GM21367 (cell line): ENCODE data around the gene MEPCE.

Experiments
- ATAC-seq: cut with Tn5 transposase; IDR thresholded peaks from one replicate; pipeline ENCODE4 v1.9.1; 2021; ENCODE audit not compliant: unreplicated experiment

Gene MEPCE

GRCh38 chr7:100481466-100481865 is 51.8 kb downstream of the MEPCE start:
- no peak for ATAC-seq

GRCh38 chr7:100482728-100483089 is 53.1 kb downstream of the MEPCE start:
- ATAC-seq: no peak

GRCh38 chr7:100483090-100483721 is 53.6 kb downstream of the MEPCE start:
- peak; percentile 39 for ATAC-seq
